WTC11 (cell line): ENCODE results near the gene CFAP92.

Experiments used
- FOXJ3 ChIP-seq: sonication (generic); formaldehyde crosslinking; IDR thresholded peaks from 2 replicates; pipeline ENCODE4 v1.9.0; 2021; ENCODE audit warnings: missing genetic modification reagents, mild to moderate bottlenecking, borderline replicate concordance
- FOXP4 ChIP-seq: sonication (generic); formaldehyde crosslinking; IDR thresholded peaks from 2 replicates; pipeline ENCODE4 v1.8.0; 2022; ENCODE audit warnings: mild to moderate bottlenecking, missing genetic modification reagents
- MAX ChIP-seq: sonication (generic); formaldehyde crosslinking; IDR thresholded peaks from 2 replicates; pipeline ENCODE4 v1.8.0; 2022; ENCODE audit warnings: mild to moderate bottlenecking, missing genetic modification reagents
- MYBL2 ChIP-seq: sonication (generic); formaldehyde crosslinking; IDR thresholded peaks from 2 replicates; pipeline ENCODE4 v1.8.1; 2023; ENCODE audit warnings: mild to moderate bottlenecking, moderate library complexity, missing genetic modification reagents
- NFYB ChIP-seq: sonication (generic); formaldehyde crosslinking; conservative IDR thresholded peaks from 2 replicates; pipeline ENCODE4 v1.8.0; 2022; ENCODE audit warnings: low read depth, missing genetic modification reagents
- NR1H2 ChIP-seq: sonication (generic); formaldehyde crosslinking; IDR thresholded peaks from 2 replicates; pipeline ENCODE4 v1.9.0; 2021; ENCODE audit warnings: mild to moderate bottlenecking, moderate library complexity, missing genetic modification reagents
- NR2C2 ChIP-seq: sonication (generic); formaldehyde crosslinking; IDR thresholded peaks from 2 replicates; pipeline ENCODE4 v1.8.0; 2022; ENCODE audit warnings: mild to moderate bottlenecking, missing genetic modification reagents
- OVOL2 ChIP-seq: fragments of 250-450 bp; sonication (Bioruptor Pico); IDR thresholded peaks from 2 replicates; pipeline ENCODE4 v1.9.0; 2021; ENCODE audit warnings: mild to moderate bottlenecking, borderline replicate concordance
- TEAD1 ChIP-seq: sonication (generic); formaldehyde crosslinking; IDR thresholded peaks from 2 replicates; pipeline ENCODE4 v1.8.0; 2022; ENCODE audit warnings: mild to moderate bottlenecking, missing genetic modification reagents
- ZNF232 ChIP-seq: sonication (generic); formaldehyde crosslinking; IDR thresholded peaks from 2 replicates; pipeline ENCODE4 v1.8.0; 2022; ENCODE audit warnings: mild to moderate bottlenecking, missing genetic modification reagents
- ZNF281 ChIP-seq: sonication (generic); formaldehyde crosslinking; IDR thresholded peaks from 2 replicates; pipeline ENCODE4 v1.8.0; 2023; ENCODE audit warnings: mild to moderate bottlenecking, missing genetic modification reagents
- TF ChIP-seq, protein P1 (sequence below): fragments of 200-600 bp; IDR thresholded peaks from 2 replicates; pipeline ENCODE4 v1.8.0; 2022; ENCODE audit warnings: antibody characterized with exemption
- TF ChIP-seq, protein P2 (sequence below): sonication (generic); formaldehyde crosslinking; IDR thresholded peaks from 2 replicates; pipeline ENCODE4 v1.8.1; 2022; ENCODE audit warnings: low read depth, missing genetic modification reagents, borderline replicate concordance

GRCh38 chr3:128884992-128885391, 108.9 kb downstream of the CFAP92 start:
- no peak for TF ChIP-seq MYBL2 (CRISPR knock-in tag)
- no peak for TF ChIP-seq FOXJ3 (CRISPR knock-in tag)
- no peak for TF ChIP-seq TEAD1 (CRISPR knock-in tag)
- TF ChIP-seq ZNF281 (CRISPR knock-in tag) = no peak
- TF ChIP-seq NR1H2 (CRISPR knock-in tag) = no peak
- no peak for TF ChIP-seq NFYB (CRISPR knock-in tag)
- TF ChIP-seq, protein P1, sequence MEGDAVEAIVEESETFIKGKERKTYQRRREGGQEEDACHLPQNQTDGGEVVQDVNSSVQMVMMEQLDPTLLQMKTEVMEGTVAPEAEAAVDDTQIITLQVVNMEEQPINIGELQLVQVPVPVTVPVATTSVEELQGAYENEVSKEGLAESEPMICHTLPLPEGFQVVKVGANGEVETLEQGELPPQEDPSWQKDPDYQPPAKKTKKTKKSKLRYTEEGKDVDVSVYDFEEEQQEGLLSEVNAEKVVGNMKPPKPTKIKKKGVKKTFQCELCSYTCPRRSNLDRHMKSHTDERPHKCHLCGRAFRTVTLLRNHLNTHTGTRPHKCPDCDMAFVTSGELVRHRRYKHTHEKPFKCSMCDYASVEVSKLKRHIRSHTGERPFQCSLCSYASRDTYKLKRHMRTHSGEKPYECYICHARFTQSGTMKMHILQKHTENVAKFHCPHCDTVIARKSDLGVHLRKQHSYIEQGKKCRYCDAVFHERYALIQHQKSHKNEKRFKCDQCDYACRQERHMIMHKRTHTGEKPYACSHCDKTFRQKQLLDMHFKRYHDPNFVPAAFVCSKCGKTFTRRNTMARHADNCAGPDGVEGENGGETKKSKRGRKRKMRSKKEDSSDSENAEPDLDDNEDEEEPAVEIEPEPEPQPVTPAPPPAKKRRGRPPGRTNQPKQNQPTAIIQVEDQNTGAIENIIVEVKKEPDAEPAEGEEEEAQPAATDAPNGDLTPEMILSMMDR = no peak
- TF ChIP-seq ZNF232 (CRISPR knock-in tag) = no peak
- TF ChIP-seq NR2C2 (CRISPR knock-in tag) = no peak
- no peak for TF ChIP-seq MAX
- TF ChIP-seq FOXP4 (CRISPR knock-in tag) = no peak
- TF ChIP-seq, protein P2, sequence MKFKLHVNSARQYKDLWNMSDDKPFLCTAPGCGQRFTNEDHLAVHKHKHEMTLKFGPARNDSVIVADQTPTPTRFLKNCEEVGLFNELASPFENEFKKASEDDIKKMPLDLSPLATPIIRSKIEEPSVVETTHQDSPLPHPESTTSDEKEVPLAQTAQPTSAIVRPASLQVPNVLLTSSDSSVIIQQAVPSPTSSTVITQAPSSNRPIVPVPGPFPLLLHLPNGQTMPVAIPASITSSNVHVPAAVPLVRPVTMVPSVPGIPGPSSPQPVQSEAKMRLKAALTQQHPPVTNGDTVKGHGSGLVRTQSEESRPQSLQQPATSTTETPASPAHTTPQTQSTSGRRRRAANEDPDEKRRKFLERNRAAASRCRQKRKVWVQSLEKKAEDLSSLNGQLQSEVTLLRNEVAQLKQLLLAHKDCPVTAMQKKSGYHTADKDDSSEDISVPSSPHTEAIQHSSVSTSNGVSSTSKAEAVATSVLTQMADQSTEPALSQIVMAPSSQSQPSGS = no peak
- no peak for TF ChIP-seq OVOL2 (CRISPR knock-in tag)
